ENCODE measurements around the gene AKAP7. TPM values are rescaled to one million over a fixed set of nuclear protein-coding genes. Genes with fewer than 3 reads are reported as not detected.
A peak's percentile ranks its signal among the peaks of the same experiment; 100 is the strongest.
"Not testable (repeated sequence)": the region's sequence is repeated elsewhere in the genome, so short reads cannot be mapped to it uniquely, and the experiment has no call there.

AKAP7 gene
- polyA plus RNA-seq = 10 to 100 TPM; 11.0 to 15.1 (median 12.0) TPM

GRCh38 chr6:131135244-131136020, at the start of gene AKAP7:
Gene AKAP7 (plus strand): TSS chr6:131135467. CDS start chr6:131135764, 297 bp downstream.
- peak within 1 kb of the TSS; percentile 90 to 97 (median 96) for H3K27ac Mint-ChIP-seq
- H3K4me3 Mint-ChIP-seq = peak within 1 kb of the TSS; percentile 94 to 98 (median 97)
- H3K27me3 Mint-ChIP-seq (ENCODE audit: low read depth in 3 of 3) = peaks cover 7 to 13% (median 9%) of the 10 kb centered on the region in 3 donors
- peak; percentile 68 to 73 (median 69) for DNase-seq
- no peaks in the 10 kb centered on the region for H3K9me3 Mint-ChIP-seq
- H3K4me1 Mint-ChIP-seq = peaks cover 25 to 46% of the 10 kb centered on the region in 2 donors
- H3K36me3 Mint-ChIP-seq = peaks cover 0 to 4% (median 0%) of the 10 kb centered on the region in 3 donors

GRCh38 chr6:131090339-131090738, 44.9 kb upstream of the AKAP7 start:
- Mint-ChIP-seq H3K9me3 (peaks cover 4 to 16% (median 6%) of the 10 kb centered on the region in 6 donors), H3K27me3 (ENCODE audit: low read depth in 3 of 3) (peaks cover 0 to 24% (median 15%) of the 10 kb centered on the region in 3 donors)
- not testable (repeated sequence) for H3K36me3 Mint-ChIP-seq, H3K27ac Mint-ChIP-seq, H3K4me1 Mint-ChIP-seq, H3K4me3 Mint-ChIP-seq, DNase-seq

- not testable (repeated sequence) for H3K27ac Mint-ChIP-seq, H3K36me3 Mint-ChIP-seq
- peaks cover 4 to 14% (median 6%) of the 10 kb centered on the region in 6 donors for H3K9me3 Mint-ChIP-seq
These were observed 43.3 kb upstream of the AKAP7 start for GRCh38 chr6:131091944-131092343.

GRCh38 chr6:131093334-131093733, 41.9 kb upstream of the AKAP7 start:
- Mint-ChIP-seq H3K36me3 (no peaks in the 10 kb centered on the region), H3K9me3 (peaks cover 4 to 11% (median 6%) of the 10 kb centered on the region in 6 donors), H3K4me1 (no peaks in the 10 kb centered on the region), H3K4me3 (no peak overlapping the region), H3K27me3 (ENCODE audit: low read depth in 3 of 3) (peaks cover 0 to 26% (median 15%) of the 10 kb centered on the region in 3 donors), H3K27ac (no peak overlapping the region)
- no peak for DNase-seq

More at GRCh38 chr6:131091944-131092343, 43.3 kb upstream of the AKAP7 start:
- DNase-seq, H3K4me3 Mint-ChIP-seq, H3K4me1 Mint-ChIP-seq: not testable (repeated sequence)
- H3K27me3 Mint-ChIP-seq (ENCODE audit: low read depth in 3 of 3) = peaks cover 0 to 28% (median 16%) of the 10 kb centered on the region in 3 donors

DNA sequence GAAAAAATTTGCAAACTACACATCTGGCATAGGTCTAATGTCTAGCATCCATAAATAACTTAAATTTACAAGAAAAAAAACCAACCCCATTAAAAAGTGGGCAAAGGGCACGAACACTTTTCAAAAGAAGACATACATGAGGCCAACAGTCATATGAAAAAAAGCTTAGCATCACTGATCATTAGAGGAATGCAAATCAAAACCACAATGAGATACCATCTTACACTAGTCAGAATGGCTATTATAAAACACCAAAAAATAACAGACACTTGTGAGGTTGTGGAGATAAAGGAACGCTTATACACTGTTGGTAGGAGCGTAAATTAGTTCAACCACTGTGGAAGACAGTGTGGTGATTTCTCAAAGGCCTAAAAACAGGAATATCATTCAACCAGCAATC, 38.5 kb upstream of the AKAP7 start:
- no peak overlapping the region for H3K27ac Mint-ChIP-seq
- H3K36me3 Mint-ChIP-seq = no peaks in the 10 kb centered on the region
- H3K9me3 Mint-ChIP-seq = peaks cover 3 to 9% (median 5%) of the 10 kb centered on the region in 6 donors
- H3K4me3 Mint-ChIP-seq = no peak overlapping the region
- H3K27me3 Mint-ChIP-seq (ENCODE audit: low read depth in 3 of 3) = peaks cover 2 to 15% (median 8%) of the 10 kb centered on the region in 3 donors
- H3K4me1 Mint-ChIP-seq = no peaks in the 10 kb centered on the region
- DNase-seq = no peak

- H3K27me3 Mint-ChIP-seq (ENCODE audit: low read depth in 3 of 3) = peaks cover 2 to 5% (median 2%) of the 10 kb centered on the region in 3 donors
- H3K4me3 Mint-ChIP-seq = no peak overlapping the region
- H3K4me1 Mint-ChIP-seq = no peaks in the 10 kb centered on the region
- H3K36me3 Mint-ChIP-seq = no peaks in the 10 kb centered on the region
- DNase-seq = no peak
- no peak overlapping the region for H3K27ac Mint-ChIP-seq
- H3K9me3 Mint-ChIP-seq = no peaks in the 10 kb centered on the region
These were observed 33.2 kb upstream of the AKAP7 start for GRCh38 chr6:131101911-131102680.

GRCh38 chr6:131103296-131103695, 32.0 kb upstream of the AKAP7 start:
- H3K27me3 Mint-ChIP-seq (ENCODE audit: low read depth in 3 of 3) = peaks cover 2 to 8% (median 2%) of the 10 kb centered on the region in 3 donors
- no peaks in the 10 kb centered on the region for H3K4me1 Mint-ChIP-seq
- H3K9me3 Mint-ChIP-seq = no peaks in the 10 kb centered on the region
- H3K36me3 Mint-ChIP-seq = no peaks in the 10 kb centered on the region
- DNase-seq = no peak
- H3K27ac Mint-ChIP-seq = no peak overlapping the region
- H3K4me3 Mint-ChIP-seq = no peak overlapping the region

DNA sequence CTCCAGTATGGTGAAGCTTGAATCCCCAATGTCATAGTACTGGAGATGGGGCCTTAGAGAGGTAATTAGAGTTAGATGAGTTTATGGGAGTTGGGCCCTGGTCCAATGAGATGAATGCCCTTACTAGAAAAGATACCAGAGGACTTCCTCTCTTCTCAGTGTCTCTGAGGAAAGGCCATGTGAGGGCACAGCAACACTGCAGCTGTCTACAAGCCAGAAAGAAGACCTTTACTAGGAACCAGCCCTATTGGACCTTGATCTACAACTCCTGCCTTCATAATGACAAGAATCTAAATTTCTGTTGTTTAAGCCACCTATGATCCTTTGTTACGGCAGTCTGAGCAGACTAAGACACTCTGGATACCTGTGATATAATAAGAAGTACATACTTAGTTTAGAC, 31.4 kb upstream of the AKAP7 start:
- Mint-ChIP-seq H3K9me3 (no peaks in the 10 kb centered on the region), H3K4me1 (no peaks in the 10 kb centered on the region), H3K27ac (no peak overlapping the region), H3K36me3 (no peaks in the 10 kb centered on the region), H3K27me3 (ENCODE audit: low read depth in 3 of 3) (peaks cover 2 to 9% (median 2%) of the 10 kb centered on the region in 3 donors), H3K4me3 (no peak overlapping the region)
- no peak for DNase-seq

GRCh38 chr6:131107151-131107550, 28.1 kb upstream of the AKAP7 start:
- Mint-ChIP-seq H3K27ac (no peak overlapping the region), H3K27me3 (ENCODE audit: low read depth in 3 of 3) (peaks cover 0 to 7% (median 2%) of the 10 kb centered on the region in 3 donors), H3K4me1 (no peaks in the 10 kb centered on the region), H3K36me3 (no peaks in the 10 kb centered on the region), H3K9me3 (no peaks in the 10 kb centered on the region), H3K4me3 (no peak overlapping the region)
- DNase-seq = no peak

GRCh38 chr6:131112249-131112648, 23.0 kb upstream of the AKAP7 start:
- H3K27me3 Mint-ChIP-seq (ENCODE audit: low read depth in 3 of 3) = peaks cover 0 to 6% (median 4%) of the 10 kb centered on the region in 3 donors
- no peak overlapping the region for H3K27ac Mint-ChIP-seq
- no peak for DNase-seq
- no peaks in the 10 kb centered on the region for H3K9me3 Mint-ChIP-seq
- no peaks in the 10 kb centered on the region for H3K36me3 Mint-ChIP-seq
- H3K4me3 Mint-ChIP-seq = no peak overlapping the region
- no peaks in the 10 kb centered on the region for H3K4me1 Mint-ChIP-seq

GRCh38 chr6:131115651-131116050, 19.6 kb upstream of the AKAP7 start:
- Mint-ChIP-seq H3K27me3 (ENCODE audit: low read depth in 3 of 3) (peaks cover 0 to 4% (median 2%) of the 10 kb centered on the region in 3 donors), H3K27ac (no peak overlapping the region), H3K9me3 (no peaks in the 10 kb centered on the region), H3K4me1 (no peaks in the 10 kb centered on the region), H3K4me3 (no peak overlapping the region), H3K36me3 (no peaks in the 10 kb centered on the region)
- no peak for DNase-seq

GRCh38 chr6:131116321-131116720, 18.9 kb upstream of the AKAP7 start:
- Mint-ChIP-seq H3K27ac (no peak overlapping the region), H3K4me1 (no peaks in the 10 kb centered on the region), H3K4me3 (no peak overlapping the region), H3K9me3 (no peaks in the 10 kb centered on the region), H3K27me3 (ENCODE audit: low read depth in 3 of 3) (peaks cover 0 to 4% (median 2%) of the 10 kb centered on the region in 3 donors), H3K36me3 (no peaks in the 10 kb centered on the region)
- no peak for DNase-seq

GRCh38 chr6:131116755-131117360, 18.4 kb upstream of the AKAP7 start:
- Mint-ChIP-seq H3K36me3 (no peaks in the 10 kb centered on the region), H3K27ac (no peak overlapping the region), H3K4me3 (no peak overlapping the region), H3K9me3 (no peaks in the 10 kb centered on the region), H3K4me1 (no peaks in the 10 kb centered on the region), H3K27me3 (ENCODE audit: low read depth in 3 of 3) (peaks cover 0 to 4% (median 2%) of the 10 kb centered on the region in 3 donors)
- peak; percentile 18 to 28 (median 26) for DNase-seq

DNA sequence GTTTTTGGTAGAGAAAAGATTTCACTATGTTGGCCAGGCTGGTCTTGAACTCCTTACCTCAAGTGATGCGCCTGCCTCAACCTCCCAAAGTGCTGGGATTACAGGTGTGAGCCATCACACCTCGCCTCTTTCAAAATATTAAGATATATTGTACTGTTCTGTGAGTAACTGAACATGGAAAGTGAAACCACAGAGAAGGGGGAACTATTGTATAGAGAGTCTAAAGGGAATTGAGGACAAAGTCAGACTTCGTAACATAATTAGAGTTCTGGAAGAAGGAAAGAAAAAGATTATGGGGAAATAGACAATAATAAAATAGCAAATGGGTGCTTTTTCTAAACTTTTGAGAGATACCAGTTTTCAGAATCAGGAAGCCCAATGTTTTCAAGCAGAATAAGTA, 17.4 kb upstream of the AKAP7 start:
- Mint-ChIP-seq H3K36me3 (no peaks in the 10 kb centered on the region), H3K27me3 (ENCODE audit: low read depth in 3 of 3) (peaks cover 0 to 5% (median 0%) of the 10 kb centered on the region in 3 donors), H3K4me1 (no peaks in the 10 kb centered on the region), H3K4me3 (no peak overlapping the region), H3K27ac (no peak overlapping the region), H3K9me3 (no peaks in the 10 kb centered on the region)
- no peak for DNase-seq

Data from immature natural killer cell (primary cell).